ENCODE data around the gene STS.
"Not testable (repeated sequence)": the region's sequence is repeated elsewhere in the genome, so short reads cannot be mapped to it uniquely, and the experiment has no call there.

STS gene

DNA sequence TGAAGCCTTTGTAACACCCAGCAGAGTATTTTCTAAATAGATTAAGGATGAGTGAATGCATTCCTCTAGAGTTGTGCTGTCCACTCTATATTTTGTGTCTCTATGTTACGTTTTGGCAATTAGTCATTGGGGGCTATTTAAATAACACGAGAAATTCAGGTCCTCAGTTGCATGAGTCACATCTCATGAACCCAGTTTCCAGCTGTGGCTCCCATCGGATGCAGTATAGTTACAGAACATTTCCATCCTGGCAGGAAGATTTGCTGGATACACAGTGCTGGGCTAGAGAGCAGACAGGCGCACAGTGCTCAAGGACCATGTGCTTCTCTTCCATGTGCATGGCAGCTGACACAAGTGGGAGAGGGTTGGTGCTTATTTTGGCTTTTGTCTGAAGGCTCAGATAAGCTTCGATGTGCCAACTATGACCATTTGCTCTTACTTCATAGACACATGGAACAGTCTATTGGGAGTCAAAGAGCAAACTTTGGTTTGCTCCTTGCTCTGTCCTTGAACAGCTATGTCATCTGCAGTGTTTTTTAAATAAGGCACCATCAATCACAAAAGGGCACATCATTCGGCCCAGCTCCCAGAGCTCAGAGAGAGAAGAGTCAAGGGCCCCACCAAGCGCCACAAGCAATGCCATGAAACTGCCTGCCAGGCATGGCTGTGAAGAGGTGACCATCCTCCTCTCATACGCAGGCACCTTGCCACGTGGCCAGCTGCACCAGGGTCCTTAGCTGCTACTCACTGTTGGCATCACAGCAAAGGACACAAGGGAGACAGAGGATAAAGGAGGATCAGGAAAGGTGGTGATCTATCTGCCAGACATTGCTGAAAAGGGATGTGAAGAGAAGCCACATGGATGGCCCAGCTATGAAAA, 8.1 kb upstream of the STS start:
- DNase-seq = no peak

DNA sequence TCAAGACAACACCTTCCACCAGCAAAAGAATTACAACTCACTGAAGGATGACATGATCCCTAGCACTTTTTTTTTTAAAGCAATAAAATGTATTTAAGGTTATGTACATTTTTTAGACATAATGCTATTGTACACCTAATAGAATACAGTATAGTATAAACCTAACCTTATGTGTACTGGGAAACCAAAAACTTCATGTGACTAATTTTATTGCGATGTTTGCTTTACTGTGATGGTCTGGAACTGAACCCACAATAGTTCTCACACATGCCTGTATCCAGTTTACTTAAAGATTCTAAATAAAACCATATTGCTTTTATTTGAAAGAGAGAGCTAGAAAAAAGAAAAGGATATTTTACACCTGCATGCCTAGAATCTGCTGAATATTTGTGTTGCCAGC, 4.4 kb upstream of the STS start:
- DNase-seq = no peak

GRCh38 chrX:7143941-7144525, 3.5 kb upstream of the STS start:
- no peak for DNase-seq

- no peak for DNase-seq
Observed at GRCh38 chrX:7145454-7145853, 2.1 kb upstream of the STS start.

DNA sequence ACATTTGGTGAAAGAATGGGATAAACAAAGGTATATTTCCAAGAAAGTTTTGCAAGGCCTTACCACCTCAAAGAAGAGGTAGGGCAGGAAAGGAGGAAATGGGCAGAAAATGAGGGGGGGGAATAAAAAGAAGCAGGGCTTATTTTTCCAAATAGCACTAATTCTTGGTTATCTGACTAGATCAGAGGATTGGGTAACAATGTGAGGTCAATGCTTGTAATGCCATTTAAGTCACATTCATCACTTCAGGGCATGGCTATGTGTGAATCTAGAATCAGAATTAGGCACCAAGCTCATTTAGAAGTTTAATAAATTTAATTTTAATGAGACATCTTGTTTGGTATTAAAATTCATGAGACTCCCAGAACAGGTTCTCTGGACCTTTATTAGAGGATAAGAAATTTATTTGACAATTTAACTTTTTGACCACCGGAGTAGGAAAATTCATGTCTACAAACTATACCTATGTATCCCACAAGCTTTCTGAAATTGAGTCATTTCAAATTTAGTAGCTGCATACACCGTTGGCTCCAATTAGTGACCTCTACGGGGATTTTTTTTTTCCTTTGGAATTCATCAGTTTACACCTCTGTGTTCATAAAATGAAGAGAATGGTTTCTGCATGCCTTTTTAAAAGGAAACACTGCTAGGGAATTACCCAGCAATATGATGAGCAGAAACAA, 1.4 kb upstream of the STS start:
- DNase-seq = no peak

DNA sequence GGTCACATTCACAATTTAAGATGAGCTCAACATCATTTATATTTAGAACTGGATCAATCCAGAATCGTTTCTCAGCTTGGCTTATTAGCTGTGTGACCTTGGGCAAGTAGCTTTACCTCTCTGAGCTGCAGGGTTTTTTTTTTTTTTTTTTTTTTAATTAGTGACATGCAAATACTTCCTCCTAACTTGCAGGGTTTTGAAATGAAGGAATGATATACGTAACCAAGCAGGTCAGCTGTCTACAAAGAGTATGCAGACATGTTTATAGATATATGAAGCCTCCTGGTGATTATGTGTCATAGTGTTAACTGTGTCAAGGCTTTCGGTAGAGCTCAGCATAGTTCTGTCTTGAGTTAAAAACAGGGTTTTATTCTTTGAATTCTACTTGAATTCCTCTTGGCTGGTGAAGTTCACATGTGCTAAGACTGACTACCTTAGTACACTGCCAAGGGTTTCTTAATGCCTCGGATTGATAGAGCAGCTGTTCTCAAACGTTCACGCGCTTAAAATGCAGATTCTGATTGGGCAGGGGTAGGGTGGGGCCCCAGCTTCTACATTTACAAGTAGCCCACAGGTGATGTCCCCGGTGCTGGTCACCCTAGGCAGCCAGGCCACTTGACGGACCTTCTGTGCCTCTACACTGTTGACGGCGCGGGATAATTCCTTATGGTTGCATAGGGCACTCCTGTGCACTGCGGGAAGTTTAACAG, 654 bp upstream of the STS start:
- DNase-seq = no peak

DNA sequence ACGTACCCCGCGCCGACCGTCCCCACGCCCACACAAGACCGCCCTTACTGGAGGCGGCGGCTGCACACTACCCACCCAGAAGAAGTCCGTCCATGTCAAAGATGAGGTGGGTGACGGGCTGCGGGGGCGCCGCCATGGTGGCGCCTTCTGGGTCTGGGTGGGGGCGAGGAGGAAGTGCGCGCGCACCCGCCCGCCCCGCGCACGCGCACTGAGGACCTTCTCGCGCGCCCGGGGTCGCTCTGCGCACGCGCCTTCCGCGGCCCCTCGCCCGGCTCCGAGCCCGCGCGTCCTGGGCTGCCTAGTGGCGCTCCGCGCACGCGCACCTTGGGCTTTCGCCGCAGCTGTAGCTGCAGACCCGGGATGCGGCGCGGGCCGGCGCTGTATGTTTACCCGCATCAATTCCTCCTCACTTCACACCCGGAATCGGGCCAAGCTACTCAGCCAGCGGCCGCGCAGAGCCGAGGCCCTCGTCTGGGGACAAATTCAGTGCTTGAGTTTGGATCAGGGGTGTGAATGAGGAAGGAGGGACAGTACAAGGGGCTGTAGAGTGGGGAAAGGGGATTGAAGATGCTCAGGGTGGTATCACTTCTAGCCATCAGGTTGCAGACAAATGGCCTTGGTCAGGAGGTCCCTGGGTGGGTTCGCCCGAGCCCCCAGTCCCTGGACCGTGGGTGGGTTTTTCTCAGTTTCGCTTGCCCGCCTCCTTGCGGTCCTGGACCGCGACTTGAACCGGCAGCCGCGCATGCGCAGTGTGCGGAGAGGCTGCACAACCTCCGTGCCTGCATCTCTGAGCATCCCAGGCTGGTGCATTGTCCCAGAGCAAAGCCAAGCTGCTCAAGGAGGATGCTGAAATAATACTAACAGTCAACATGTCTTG, 704 bp downstream of the STS start, which contains the start of gene PUDP:
Gene PUDP (minus strand): TSS at position 176 of the 877 bp plus-strand sequence. CDS start 40 bp downstream, at position 136.
- DNase-seq = peak; percentile 73 to 76

DNA sequence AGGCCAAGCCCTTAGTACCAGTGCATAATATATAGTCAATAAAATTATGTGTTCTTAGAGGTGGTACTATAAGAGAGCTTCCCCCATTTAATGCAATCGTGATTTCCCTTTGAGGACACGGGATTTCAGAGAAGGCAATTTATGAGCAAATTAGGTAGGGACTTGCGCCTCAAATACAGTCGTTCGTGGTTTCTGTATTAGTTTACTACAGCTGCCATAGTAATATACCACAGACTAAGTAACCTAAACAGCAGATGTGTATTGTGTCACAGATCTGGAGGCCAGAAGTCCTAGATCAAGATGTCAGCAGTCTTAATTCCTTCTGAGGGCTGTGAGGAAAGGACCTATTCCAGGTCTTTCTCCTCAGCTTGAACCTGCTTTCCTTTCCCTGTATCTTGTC, 1.9 kb downstream of the STS start:
- DNase-seq = no peak

DNA sequence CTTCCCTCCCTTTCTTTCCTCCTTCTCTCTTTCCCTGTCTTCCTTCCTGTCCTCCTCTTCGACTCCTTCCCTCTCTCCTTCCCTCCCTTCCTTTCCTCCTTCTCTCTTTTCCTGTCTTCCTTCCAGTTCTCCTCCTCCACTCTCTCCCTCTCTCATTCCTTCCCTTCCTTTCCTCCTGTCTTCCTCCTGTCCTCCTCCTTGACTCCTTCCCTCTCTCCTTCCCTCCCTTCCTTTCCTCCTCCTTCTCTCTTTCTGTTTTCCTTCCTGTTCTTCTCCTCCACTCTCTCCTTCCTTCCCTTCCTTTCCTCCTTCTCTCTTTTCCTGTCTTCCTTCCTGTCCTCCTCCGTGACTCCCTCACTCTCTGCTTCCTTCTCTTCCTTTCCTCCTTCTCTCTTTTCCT, 5.7 kb downstream of the STS start:
- no peak for DNase-seq

- DNase-seq = no peak
Observed at GRCh38 chrX:7154041-7154597, 6.6 kb downstream of the STS start.

GRCh38 chrX:7155163-7155562, 7.7 kb downstream of the STS start:
- DNase-seq = no peak

DNA sequence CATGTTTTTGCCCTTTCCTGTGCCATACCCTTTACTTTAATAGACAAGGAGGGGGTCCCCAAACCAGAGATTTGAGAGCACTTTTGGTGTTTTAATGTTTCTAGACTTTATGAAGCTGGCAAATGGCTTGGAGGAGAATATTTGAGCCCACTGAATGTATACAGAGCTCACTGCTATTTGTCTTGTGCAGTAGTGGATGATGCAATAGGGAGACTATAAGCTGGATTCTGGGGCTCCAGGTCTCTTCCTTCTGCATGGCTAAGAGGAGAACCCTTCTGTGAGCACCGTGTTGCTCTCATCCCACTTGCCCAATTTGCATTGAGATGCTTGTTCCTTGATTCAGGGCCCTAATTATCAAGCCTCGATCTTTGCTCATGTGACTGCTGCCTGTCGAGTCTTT, 9.4 kb downstream of the STS start:
- DNase-seq = no peak

- DNase-seq = no peak
Observed at GRCh38 chrX:7158468-7158990, 11.0 kb downstream of the STS start.

DNA sequence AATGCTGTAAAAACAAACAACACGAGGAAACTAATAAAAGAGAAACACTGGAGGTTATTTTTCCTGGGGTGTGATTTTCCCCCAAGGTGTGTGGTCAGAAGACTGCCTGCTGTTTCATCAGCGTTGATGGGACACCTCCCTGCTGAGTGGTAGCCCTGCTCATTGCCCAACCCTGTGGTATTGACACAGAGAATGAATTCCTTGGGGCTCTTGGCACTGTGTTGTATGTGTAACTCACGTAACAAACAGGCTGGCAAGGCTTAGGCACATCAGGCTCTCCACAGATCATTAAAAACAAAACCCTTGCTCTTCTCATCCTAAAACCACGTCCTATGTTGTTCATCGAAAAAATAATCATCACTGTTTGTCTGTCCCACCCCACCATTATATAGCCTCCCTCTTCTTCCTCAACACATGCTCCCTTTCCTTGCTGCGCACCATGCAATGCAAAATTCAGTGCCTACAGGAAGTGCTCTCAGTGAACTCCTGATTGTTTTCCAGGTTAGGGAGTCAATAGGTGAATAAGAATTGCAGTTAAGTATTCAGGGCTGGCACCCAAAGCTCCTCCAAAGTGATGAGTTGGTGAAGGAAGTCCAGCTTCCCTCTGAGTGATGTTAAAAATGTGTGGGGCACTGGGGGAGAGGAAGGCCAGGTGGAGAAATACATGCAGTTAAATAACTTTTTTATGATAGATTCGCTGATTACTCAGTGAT, 11.8 kb downstream of the STS start:
- DNase-seq = no peak

DNA sequence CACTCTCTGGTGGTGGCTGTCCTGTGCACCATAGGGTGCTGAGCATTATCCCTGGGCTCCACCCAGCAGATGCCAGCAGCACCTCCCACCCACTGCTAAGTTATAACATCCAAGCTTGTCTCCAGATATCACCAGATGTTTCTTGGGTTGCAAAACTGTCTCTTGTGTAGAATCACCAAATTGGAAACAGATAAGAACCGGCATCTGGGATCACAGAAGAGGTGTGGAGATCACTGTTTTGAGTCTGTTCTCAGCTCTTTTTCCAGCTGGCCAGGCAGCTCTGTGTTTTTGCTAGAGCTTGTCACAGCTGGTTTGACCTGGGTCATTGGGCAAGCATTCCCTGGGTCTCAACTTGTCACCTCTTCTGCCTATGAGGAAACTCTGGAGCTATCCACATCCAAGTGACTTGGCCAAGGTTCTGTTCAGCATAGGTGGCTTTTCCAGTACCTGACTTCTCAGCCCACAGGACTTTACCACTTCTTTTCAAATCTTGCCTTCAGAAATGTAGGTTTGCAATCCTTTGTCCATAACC, 15.7 kb downstream of the STS start:
- no peak for DNase-seq

GRCh38 chrX:7164174-7164573, 16.7 kb downstream of the STS start:
- DNase-seq = no peak

DNA sequence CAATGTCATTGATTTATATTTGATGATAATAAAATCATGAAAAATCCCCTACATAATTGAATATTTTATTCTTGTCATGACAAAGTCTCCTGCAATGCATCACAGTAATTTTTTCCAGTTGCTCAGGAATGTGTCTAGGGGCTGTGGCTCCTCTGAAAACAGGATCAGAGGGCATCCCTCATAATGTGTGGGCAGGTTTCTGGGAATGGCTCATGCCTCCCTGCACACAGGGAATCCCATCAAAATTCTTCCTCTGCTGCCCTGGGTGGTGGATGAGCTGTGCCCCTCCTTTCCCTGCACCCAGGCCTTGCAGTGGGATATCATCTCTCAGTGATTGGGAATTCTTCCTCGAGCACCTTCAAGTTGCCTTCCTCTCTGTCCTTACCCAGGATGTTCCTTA, 20.9 kb downstream of the STS start:
- no peak for DNase-seq

DNA sequence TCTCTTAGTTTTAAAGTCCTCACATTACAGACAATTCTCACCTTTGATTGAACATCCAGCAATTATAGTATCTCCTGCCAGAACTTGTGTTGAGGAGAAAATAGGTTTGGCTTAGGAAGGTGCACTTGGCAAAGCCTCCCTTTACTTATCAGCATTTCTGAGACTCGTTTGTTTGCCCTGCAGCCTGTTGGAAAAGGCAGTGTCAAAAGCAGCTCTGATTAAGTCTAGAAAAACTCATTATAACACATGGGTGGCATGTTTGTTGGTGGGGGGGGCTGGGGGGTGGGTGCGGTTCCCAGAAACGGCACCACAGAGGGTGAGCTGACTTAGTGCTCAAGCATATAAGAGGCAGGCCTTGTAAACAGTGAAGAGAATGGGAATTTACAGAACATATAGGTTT, 22.1 kb downstream of the STS start:
- DNase-seq = no peak

DNA sequence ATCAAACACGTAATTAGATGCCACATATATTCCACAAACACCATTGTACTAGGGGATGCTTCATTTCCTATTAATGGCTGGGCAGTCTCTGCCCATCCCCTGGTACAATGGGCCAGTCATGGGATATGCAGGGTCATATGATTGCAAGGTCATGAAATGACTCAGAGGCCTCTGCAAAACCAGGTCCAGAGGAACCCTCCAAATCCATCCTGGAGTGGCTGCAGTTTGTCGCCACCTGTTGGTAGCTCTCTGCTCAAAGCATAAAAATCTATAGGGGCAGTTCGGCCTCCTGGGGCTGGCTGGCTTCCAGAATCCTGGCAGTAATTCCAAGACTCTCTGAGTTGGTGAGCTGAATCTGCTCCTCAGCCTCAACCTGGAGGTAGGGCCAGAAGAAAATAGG, 23.4 kb downstream of the STS start:
- DNase-seq = peak; percentile 27 to 39

- DNase-seq = not testable (repeated sequence)
Observed at GRCh38 chrX:7178859-7179258, 31.3 kb downstream of the STS start.

GRCh38 chrX:7179446-7179845, 31.9 kb downstream of the STS start:
- no peak for DNase-seq
